HepG2 (cell line): ENCODE measurements around the gene FAAP100. TPM values are rescaled to one million over a fixed set of nuclear protein-coding genes. Genes with fewer than 3 reads are reported as not detected.

ENCODE experiments used
- NR2F6 ChIP-seq, 2 experiments: IDR thresholded peaks; 2 replicates each; pipeline ENCODE4 v1.6.1; 2016; ENCODE audit warnings: antibody characterized with exemption in 1 of 2, mild to moderate bottlenecking in 1 of 2
- PHB2 ChIP-seq: fragments of 450-650 bp; IDR thresholded peaks from 2 replicates; pipeline ENCODE4 v1.6.1; 2018; ENCODE audit not compliant: partially characterized antibody
- PHF5A ChIP-seq: IDR thresholded peaks from one replicate; pipeline ENCODE4 v1.6.1; 2018; ENCODE audit warnings: low read depth, missing genetic modification reagents; ENCODE audit not compliant: unreplicated experiment
- SAP130 ChIP-seq: IDR thresholded peaks from 2 replicates; pipeline ENCODE4 v1.6.1; 2016; ENCODE audit warnings: low read depth
- SKI ChIP-seq: fragments of 450-650 bp; IDR thresholded peaks from one replicate; pipeline ENCODE4 v1.6.1; 2018; ENCODE audit warnings: mild to moderate bottlenecking; ENCODE audit not compliant: partially characterized antibody
- ZNF207 ChIP-seq: fragments of 450-650 bp; IDR thresholded peaks from 2 replicates; pipeline ENCODE4 v1.6.1; 2016; ENCODE audit warnings: antibody characterized with exemption, borderline replicate concordance
- ZNF282 ChIP-seq: fragments of 450-650 bp; IDR thresholded peaks from 2 replicates; pipeline ENCODE4 v1.6.1; 2018; ENCODE audit not compliant: partially characterized antibody
- ZNF598 ChIP-seq: sonication (generic); formaldehyde crosslinking; IDR thresholded peaks from 2 replicates; pipeline ENCODE4 v1.5.1; 2020; ENCODE audit warnings: mild to moderate bottlenecking, missing genetic modification reagents, borderline replicate concordance
- ZNF616 ChIP-seq: sonication (generic); formaldehyde crosslinking; IDR thresholded peaks from 2 replicates; pipeline ENCODE4 v1.5.0; 2020; ENCODE audit warnings: low read depth, mild to moderate bottlenecking, missing genetic modification reagents
- ZSCAN25 ChIP-seq: sonication (generic); formaldehyde crosslinking; IDR thresholded peaks from 2 replicates; pipeline ENCODE4 v1.8.0; 2022; ENCODE audit warnings: mild to moderate bottlenecking, missing genetic modification reagents
- polyA plus RNA-seq, 8 experiments: library from polyadenylated mRNA; depleted of rRNA in 3 of 8; stranded (reverse) in 7 of 8; unstranded in 1 of 8; fragments of >200 nt; fragmentation: Illumina TruSeq in 4 of 8; extraction: Trizol in 4 of 8; gene quantifications; 2 replicates each; pipeline versions ENCODE4 v1.2.1 to v1.2.3, GENCODE V29; 2011 to 2016; ENCODE audit warnings: low read depth in 4 of 8, missing spikeins in 1 of 8, mixed read lengths in 1 of 8; ENCODE audit not compliant: insufficient read depth in 1 of 8
- total RNA-seq, 5 experiments: library from RNA; depleted of rRNA; stranded (reverse); fragments of >200 nt; fragmentation: Illumina TruSeq; extraction: Trizol; gene quantifications; 2 replicates each; pipeline ENCODE4 v1.2.3, GENCODE V29; 2016; ENCODE audit warnings: low read depth in 1 of 5
- TF ChIP-seq, protein P1 (sequence below): IDR thresholded peaks from 2 replicates; pipeline ENCODE4 v1.6.1; 2012; ENCODE audit warnings: inconsistent platforms
- TF ChIP-seq, protein P2 (sequence below): sonication (generic); formaldehyde crosslinking; IDR thresholded peaks from 2 replicates; pipeline ENCODE4 v1.4.0; 2020; ENCODE audit warnings: missing genetic modification reagents
- TF ChIP-seq, protein P3 (sequence below): sonication (generic); formaldehyde crosslinking; IDR thresholded peaks from 2 replicates; pipeline ENCODE4 v1.5.1; 2020; ENCODE audit warnings: missing genetic modification reagents, mild to moderate bottlenecking, borderline replicate concordance
- TF ChIP-seq, protein P4 (sequence below): sonication (generic); formaldehyde crosslinking; IDR thresholded peaks from 2 replicates; pipeline ENCODE4 v1.8.1; 2022; ENCODE audit warnings: mild to moderate bottlenecking, missing genetic modification reagents
- TF ChIP-seq, protein P5 (sequence below): sonication (generic); formaldehyde crosslinking; IDR thresholded peaks from 2 replicates; pipeline ENCODE4 v1.4.0; 2020; ENCODE audit warnings: missing genetic modification reagents

Gene FAAP100
- total and polyA plus RNA-seq, 2 of the 13 experiments (the other 11 are each of a cell fraction or from before 2014, with no cell fraction given): 7.6 to 20.8 TPM

DNA sequence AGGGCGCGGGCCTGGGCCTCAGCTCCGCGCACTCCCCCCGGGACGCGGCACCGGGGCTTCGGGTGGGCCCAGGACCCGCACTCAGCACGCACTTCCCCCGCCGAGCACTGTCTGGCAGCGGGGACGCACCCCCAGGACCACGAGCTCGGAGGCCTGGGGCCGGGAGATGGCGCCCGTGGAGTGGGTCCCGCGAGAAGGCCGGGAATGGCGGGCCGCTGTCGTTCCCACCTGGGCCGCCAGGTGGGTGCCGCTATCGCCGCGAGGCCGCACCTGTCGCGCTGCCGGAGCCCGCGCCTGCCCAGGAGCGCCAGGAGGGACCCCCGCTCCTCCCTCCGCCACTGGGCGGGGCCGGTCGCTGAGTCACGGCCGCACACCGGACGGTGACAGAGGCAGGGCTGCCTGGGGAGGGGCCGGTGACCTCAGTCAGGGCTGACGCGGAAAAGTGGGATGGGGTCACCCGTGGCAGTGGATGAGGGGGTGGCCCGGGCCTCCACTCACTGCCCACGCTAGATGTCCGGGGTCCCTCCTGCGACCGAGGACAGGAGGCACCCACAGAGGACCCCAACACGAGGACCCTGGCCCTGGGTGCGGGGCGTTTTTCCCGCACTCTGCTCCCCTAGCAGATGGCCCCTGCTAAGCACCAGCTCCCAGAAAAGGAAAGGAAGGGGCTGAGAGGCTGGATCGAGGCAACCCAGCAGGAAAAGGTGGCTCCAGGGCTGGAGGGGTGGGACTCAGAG is 32.7 kb downstream of the FAAP100 start (continued):
- TF ChIP-seq, protein P1, sequence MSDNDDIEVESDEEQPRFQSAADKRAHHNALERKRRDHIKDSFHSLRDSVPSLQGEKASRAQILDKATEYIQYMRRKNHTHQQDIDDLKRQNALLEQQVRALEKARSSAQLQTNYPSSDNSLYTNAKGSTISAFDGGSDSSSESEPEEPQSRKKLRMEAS: peak; percentile 74
- TF ChIP-seq ZNF282: no peak
- TF ChIP-seq, protein P2, sequence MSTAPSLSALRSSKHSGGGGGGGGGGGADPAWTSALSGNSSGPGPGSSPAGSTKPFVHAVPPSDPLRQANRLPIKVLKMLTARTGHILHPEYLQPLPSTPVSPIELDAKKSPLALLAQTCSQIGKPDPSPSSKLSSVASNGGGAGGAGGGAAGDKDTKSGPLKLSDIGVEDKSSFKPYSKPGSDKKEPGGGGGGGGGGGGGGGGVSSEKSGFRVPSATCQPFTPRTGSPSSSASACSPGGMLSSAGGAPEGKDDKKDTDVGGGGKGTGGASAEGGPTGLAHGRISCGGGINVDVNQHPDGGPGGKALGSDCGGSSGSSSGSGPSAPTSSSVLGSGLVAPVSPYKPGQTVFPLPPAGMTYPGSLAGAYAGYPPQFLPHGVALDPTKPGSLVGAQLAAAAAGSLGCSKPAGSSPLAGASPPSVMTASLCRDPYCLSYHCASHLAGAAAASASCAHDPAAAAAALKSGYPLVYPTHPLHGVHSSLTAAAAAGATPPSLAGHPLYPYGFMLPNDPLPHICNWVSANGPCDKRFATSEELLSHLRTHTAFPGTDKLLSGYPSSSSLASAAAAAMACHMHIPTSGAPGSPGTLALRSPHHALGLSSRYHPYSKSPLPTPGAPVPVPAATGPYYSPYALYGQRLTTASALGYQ: no peak
- TF ChIP-seq ZSCAN25: 0 out of 2 replicates have a peak, but pooled peaks have one; percentile 44
- TF ChIP-seq, protein P3, sequence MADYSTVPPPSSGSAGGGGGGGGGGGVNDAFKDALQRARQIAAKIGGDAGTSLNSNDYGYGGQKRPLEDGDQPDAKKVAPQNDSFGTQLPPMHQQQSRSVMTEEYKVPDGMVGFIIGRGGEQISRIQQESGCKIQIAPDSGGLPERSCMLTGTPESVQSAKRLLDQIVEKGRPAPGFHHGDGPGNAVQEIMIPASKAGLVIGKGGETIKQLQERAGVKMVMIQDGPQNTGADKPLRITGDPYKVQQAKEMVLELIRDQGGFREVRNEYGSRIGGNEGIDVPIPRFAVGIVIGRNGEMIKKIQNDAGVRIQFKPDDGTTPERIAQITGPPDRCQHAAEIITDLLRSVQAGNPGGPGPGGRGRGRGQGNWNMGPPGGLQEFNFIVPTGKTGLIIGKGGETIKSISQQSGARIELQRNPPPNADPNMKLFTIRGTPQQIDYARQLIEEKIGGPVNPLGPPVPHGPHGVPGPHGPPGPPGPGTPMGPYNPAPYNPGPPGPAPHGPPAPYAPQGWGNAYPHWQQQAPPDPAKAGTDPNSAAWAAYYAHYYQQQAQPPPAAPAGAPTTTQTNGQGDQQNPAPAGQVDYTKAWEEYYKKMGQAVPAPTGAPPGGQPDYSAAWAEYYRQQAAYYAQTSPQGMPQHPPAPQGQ (CRISPR knock-in tag): no peak
- TF ChIP-seq SKI: no peak
- TF ChIP-seq PHB2: no peak
- TF ChIP-seq ZNF616 (CRISPR knock-in tag): 0 out of 2 replicates have a peak, but pooled peaks have one; percentile 26
- TF ChIP-seq SAP130 (CRISPR knock-in tag): peak; percentile 81
- TF ChIP-seq NR2F6 (IDR thresholded peaks at IDR 0.05): no peak
- TF ChIP-seq NR2F6 (CRISPR knock-in tag; IDR thresholded peaks at IDR 0.05): peak; percentile 26; the same call in 1 of the 2 replicates
- TF ChIP-seq ZNF207: no peak
- TF ChIP-seq, protein P4, sequence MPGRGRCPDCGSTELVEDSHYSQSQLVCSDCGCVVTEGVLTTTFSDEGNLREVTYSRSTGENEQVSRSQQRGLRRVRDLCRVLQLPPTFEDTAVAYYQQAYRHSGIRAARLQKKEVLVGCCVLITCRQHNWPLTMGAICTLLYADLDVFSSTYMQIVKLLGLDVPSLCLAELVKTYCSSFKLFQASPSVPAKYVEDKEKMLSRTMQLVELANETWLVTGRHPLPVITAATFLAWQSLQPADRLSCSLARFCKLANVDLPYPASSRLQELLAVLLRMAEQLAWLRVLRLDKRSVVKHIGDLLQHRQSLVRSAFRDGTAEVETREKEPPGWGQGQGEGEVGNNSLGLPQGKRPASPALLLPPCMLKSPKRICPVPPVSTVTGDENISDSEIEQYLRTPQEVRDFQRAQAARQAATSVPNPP (CRISPR knock-in tag): 0 out of 2 replicates have a peak, but pooled peaks have one; percentile 45
- TF ChIP-seq ZNF598 (CRISPR knock-in tag): peak; percentile 7; the same call in 1 of the 2 replicates
- no peak for TF ChIP-seq PHF5A (CRISPR knock-in tag)
- TF ChIP-seq, protein P5, sequence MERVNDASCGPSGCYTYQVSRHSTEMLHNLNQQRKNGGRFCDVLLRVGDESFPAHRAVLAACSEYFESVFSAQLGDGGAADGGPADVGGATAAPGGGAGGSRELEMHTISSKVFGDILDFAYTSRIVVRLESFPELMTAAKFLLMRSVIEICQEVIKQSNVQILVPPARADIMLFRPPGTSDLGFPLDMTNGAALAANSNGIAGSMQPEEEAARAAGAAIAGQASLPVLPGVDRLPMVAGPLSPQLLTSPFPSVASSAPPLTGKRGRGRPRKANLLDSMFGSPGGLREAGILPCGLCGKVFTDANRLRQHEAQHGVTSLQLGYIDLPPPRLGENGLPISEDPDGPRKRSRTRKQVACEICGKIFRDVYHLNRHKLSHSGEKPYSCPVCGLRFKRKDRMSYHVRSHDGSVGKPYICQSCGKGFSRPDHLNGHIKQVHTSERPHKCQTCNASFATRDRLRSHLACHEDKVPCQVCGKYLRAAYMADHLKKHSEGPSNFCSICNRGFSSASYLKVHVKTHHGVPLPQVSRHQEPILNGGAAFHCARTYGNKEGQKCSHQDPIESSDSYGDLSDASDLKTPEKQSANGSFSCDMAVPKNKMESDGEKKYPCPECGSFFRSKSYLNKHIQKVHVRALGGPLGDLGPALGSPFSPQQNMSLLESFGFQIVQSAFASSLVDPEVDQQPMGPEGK (CRISPR knock-in tag): peak; percentile 61
- TF ChIP-seq, all 625 proteins: peak for 146
